Fibroblast of lung (primary cell): ENCODE measurements around the gene UBE3D.

Experiments
- EZH2 ChIP-seq: IDR thresholded peaks from 2 replicates; pipeline ENCODE4 v1.5.1; 2012; ENCODE audit warnings: low read length, control low read depth, mild to moderate bottlenecking; ENCODE audit errors: missing control alignments
- TF ChIP-seq, protein P1 (sequence below), 2 donors: IDR thresholded peaks in 1 of 2; conservative IDR thresholded peaks in 1 of 2; 1 replicate in 1 of 2; 2 replicates in 1 of 2; pipeline ENCODE4 v1.5.1; 2011 to 2012; ENCODE audit warnings: low read length in 2 of 2, control low read depth in 1 of 2, inconsistent platforms in 1 of 2, low read depth in 1 of 2, mild to moderate bottlenecking in 1 of 2

DNA sequence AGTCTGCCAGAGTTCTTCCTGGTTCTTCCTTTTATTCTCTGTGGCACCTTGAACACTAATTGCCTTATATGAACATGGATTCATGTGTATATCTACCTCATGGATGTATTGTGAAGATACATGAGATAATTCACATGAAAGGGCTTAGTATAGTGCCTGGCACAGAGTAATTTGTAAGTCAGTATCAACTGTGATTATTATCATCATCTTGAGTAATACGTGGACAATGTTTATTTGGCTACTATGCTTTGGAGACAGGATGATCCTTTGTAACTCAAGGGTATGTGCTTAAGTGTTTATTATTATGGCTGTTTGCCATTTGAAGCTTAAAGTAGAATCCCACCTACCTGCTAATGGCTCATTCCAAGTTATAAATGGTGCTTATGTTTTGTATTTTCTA is 17.8 kb upstream of the UBE3D start:
- TF ChIP-seq, protein P1, sequence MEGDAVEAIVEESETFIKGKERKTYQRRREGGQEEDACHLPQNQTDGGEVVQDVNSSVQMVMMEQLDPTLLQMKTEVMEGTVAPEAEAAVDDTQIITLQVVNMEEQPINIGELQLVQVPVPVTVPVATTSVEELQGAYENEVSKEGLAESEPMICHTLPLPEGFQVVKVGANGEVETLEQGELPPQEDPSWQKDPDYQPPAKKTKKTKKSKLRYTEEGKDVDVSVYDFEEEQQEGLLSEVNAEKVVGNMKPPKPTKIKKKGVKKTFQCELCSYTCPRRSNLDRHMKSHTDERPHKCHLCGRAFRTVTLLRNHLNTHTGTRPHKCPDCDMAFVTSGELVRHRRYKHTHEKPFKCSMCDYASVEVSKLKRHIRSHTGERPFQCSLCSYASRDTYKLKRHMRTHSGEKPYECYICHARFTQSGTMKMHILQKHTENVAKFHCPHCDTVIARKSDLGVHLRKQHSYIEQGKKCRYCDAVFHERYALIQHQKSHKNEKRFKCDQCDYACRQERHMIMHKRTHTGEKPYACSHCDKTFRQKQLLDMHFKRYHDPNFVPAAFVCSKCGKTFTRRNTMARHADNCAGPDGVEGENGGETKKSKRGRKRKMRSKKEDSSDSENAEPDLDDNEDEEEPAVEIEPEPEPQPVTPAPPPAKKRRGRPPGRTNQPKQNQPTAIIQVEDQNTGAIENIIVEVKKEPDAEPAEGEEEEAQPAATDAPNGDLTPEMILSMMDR (conservative IDR thresholded peaks at IDR 0.05 in 1 of 2, IDR thresholded peaks at IDR 0.05 in 1 of 2; ENCODE audit: low read depth in 1 of 2, low read length in 2 of 2), result no peak
- no peak for TF ChIP-seq EZH2
